Panc1 (cell line): ENCODE data around the gene ARID5B.

ENCODE experiments used
- CTCF ChIP-seq: fragments of 450-650 bp; IDR thresholded peaks from 2 replicates; pipeline ENCODE4 v1.5.1; 2017; ENCODE audit warnings: mild to moderate bottlenecking
- REST ChIP-seq, 2 experiments: IDR thresholded peaks; 2 replicates each; pipeline ENCODE4 v1.6.1; 2011 to 2012; ENCODE audit warnings: low read depth in 2 of 2, control low read depth in 1 of 2, low read length in 1 of 2, mild to moderate bottlenecking in 1 of 2, moderate library complexity in 1 of 2; ENCODE audit not compliant: insufficient read depth in 1 of 2

- no peak for TF ChIP-seq REST (IDR thresholded peaks at IDR 0.05; ENCODE audit: insufficient read depth in 1 of 2, low read depth in 2 of 2, low read length in 1 of 2)
- TF ChIP-seq CTCF: no peak
Observed at GRCh38 chr10:62084451-62084850, 183.0 kb downstream of the ARID5B start.
